ENCODE data around the gene IL5RA.

Gene IL5RA

GRCh38 chr3:3105815-3106214 lies 4.4 kb downstream of the IL5RA start:
- Histone ChIP-seq H4K5ac (ENCODE audit: low read length) (no peak overlapping the region), H4K8ac (ENCODE audit: low read depth, low read length) (no peak overlapping the region), H3K4me1 (ENCODE audit: control insufficient read depth, low read depth, low read length) (peaks cover 7% of the 10 kb centered on the region), H3K79me2 (ENCODE audit: control insufficient read depth, insufficient read depth, low read length) (no peaks in the 10 kb centered on the region), H3K36me3 (ENCODE audit: control insufficient read depth, insufficient read depth, low read length) (no peaks in the 10 kb centered on the region), H3K27ac (ENCODE audit: low read depth, low read length) (no peak overlapping the region), H3K4ac (ENCODE audit: low read depth, low read length) (no peak overlapping the region), H2AK5ac (ENCODE audit: low read length) (no peak overlapping the region), H3K27me3 (ENCODE audit: insufficient read depth, low read length, poor library complexity) (no peaks in the 10 kb centered on the region), H3K9ac (ENCODE audit: low read length) (no peak overlapping the region), H3K18ac (ENCODE audit: low read length) (no peak overlapping the region), H3K4me3 (ENCODE audit: low read length) (no peak overlapping the region), H2BK120ac (ENCODE audit: low read depth, low read length) (no peak overlapping the region), H3K4me2 (ENCODE audit: low read length) (no peak overlapping the region), H3K79me1 (ENCODE audit: low read length) (no peaks in the 10 kb centered on the region), H2BK5ac (ENCODE audit: low read length) (no peak overlapping the region), H2BK15ac (replicated peaks; ENCODE audit: low read depth) (no peak overlapping the region), H3K56ac (ENCODE audit: low read length) (no peak overlapping the region), H3K23ac (ENCODE audit: low read length) (no peak overlapping the region)
- whole genome bisulfite sequencing (ENCODE audit: extremely low coverage, insufficient coverage, low lambda C conversion rate), result no CpG with 5 or more reads among the region's 4 CpGs
- DNase-seq, result no peak

DNA sequence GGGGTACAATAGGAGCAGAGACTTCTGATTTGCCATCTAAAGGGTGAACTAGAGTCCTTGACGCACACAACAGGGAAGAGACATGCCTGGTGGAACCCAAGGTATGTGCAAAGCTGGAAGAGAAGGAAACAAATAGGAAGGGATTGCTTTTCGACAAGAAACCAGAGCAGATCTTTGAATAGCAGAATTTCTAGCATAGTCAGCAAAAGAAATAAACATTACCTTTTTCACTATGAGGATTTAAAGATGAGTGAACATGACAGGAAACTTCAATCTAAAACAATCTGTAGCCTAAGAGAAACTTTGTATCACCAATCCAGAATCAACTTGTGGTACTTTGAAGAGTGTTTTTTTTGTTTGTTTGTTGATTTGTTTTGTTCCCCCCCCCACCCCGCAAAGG lies 4.9 kb downstream of the IL5RA start:
- no peak overlapping the region for H3K18ac ChIP-seq (ENCODE audit: low read length)

DNA sequence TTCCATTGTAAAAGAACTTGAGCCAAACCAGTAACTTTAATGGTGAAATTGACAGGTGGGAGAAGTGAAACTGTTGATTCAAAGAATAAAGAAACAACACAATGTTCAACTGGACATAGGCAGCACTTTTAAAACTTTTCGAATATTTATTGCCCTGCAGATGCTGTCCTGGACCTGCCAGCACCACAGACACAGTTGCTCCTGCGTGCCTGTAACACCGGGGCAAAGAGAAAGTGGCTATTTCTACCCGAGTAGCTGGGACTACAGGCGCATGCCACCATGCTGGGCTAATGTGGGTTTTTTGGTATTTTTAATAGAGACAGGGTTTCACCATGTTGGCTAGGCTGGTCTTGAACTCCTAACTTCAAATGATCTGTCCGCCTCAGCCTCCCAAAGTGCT lies 7.4 kb downstream of the IL5RA start:
- Histone ChIP-seq H2BK5ac (ENCODE audit: low read length) (no peak overlapping the region), H3K36me3 (ENCODE audit: control insufficient read depth, insufficient read depth, low read length) (no peaks in the 10 kb centered on the region), H4K5ac (ENCODE audit: low read length) (no peak overlapping the region), H3K4me1 (ENCODE audit: control insufficient read depth, low read depth, low read length) (no peaks in the 10 kb centered on the region), H2BK120ac (ENCODE audit: low read depth, low read length) (no peak overlapping the region), H3K4me2 (ENCODE audit: low read length) (no peak overlapping the region), H3K4me3 (ENCODE audit: low read length) (no peak overlapping the region), H3K18ac (ENCODE audit: low read length) (no peak overlapping the region), H3K27me3 (ENCODE audit: insufficient read depth, low read length, poor library complexity) (no peaks in the 10 kb centered on the region), H3K27ac (ENCODE audit: low read depth, low read length) (no peak overlapping the region), H3K79me1 (ENCODE audit: low read length) (no peaks in the 10 kb centered on the region), H3K23ac (ENCODE audit: low read length) (no peak overlapping the region), H3K4ac (ENCODE audit: low read depth, low read length) (no peak overlapping the region), H2AK5ac (ENCODE audit: low read length) (no peak overlapping the region), H4K8ac (ENCODE audit: low read depth, low read length) (no peak overlapping the region), H3K9ac (ENCODE audit: low read length) (no peak overlapping the region), H3K79me2 (ENCODE audit: control insufficient read depth, insufficient read depth, low read length) (no peaks in the 10 kb centered on the region), H3K56ac (ENCODE audit: low read length) (no peak overlapping the region), H2BK15ac (replicated peaks; ENCODE audit: low read depth) (no peak overlapping the region)
- no CpG with 5 or more reads among the region's 6 CpGs for WGBS (ENCODE audit: extremely low coverage, insufficient coverage, low lambda C conversion rate)
- DNase-seq, result no peak

More for the DNA sequence above, 4.9 kb downstream of the IL5RA start:
- WGBS (ENCODE audit: extremely low coverage, insufficient coverage, low lambda C conversion rate), result no CpG with 5 or more reads among the region's 3 CpGs
- H4K5ac ChIP-seq (ENCODE audit: low read length), result no peak overlapping the region
- H3K4me2 ChIP-seq (ENCODE audit: low read length), result no peak overlapping the region
- no peaks in the 10 kb centered on the region for H3K36me3 ChIP-seq (ENCODE audit: control insufficient read depth, insufficient read depth, low read length)
- H2BK5ac ChIP-seq (ENCODE audit: low read length), result no peak overlapping the region
- no peak overlapping the region for H3K56ac ChIP-seq (ENCODE audit: low read length)
- H3K27ac ChIP-seq (ENCODE audit: low read depth, low read length), result no peak overlapping the region
- no peak overlapping the region for H3K9ac ChIP-seq (ENCODE audit: low read length)
- no peaks in the 10 kb centered on the region for H3K79me1 ChIP-seq (ENCODE audit: low read length)
- H2AK5ac ChIP-seq (ENCODE audit: low read length), result no peak overlapping the region
- H3K4ac ChIP-seq (ENCODE audit: low read depth, low read length), result no peak overlapping the region
- H3K79me2 ChIP-seq (ENCODE audit: control insufficient read depth, insufficient read depth, low read length), result no peaks in the 10 kb centered on the region
- no peak overlapping the region for H4K8ac ChIP-seq (ENCODE audit: low read depth, low read length)
- no peak overlapping the region for H3K4me3 ChIP-seq (ENCODE audit: low read length)
- no peak overlapping the region for H2BK120ac ChIP-seq (ENCODE audit: low read depth, low read length)
- H3K23ac ChIP-seq (ENCODE audit: low read length), result no peak overlapping the region
- H3K4me1 ChIP-seq (ENCODE audit: control insufficient read depth, low read depth, low read length), result peaks cover 4% of the 10 kb centered on the region
- H3K27me3 ChIP-seq (ENCODE audit: insufficient read depth, low read length, poor library complexity), result no peaks in the 10 kb centered on the region
- no peak overlapping the region for H2BK15ac ChIP-seq (replicated peaks; ENCODE audit: low read depth)
- no peak for DNase-seq

GRCh38 chr3:3101660-3102458 lies 8.3 kb downstream of the IL5RA start:
- no peak overlapping the region for H3K4ac ChIP-seq (ENCODE audit: low read depth, low read length)
- H3K27ac ChIP-seq (ENCODE audit: low read depth, low read length), result no peak overlapping the region
- H3K9ac ChIP-seq (ENCODE audit: low read length), result no peak overlapping the region
- H3K4me1 ChIP-seq (ENCODE audit: control insufficient read depth, low read depth, low read length), result no peaks in the 10 kb centered on the region
- no peak for DNase-seq
- no peaks in the 10 kb centered on the region for H3K36me3 ChIP-seq (ENCODE audit: control insufficient read depth, insufficient read depth, low read length)
- no peak overlapping the region for H3K56ac ChIP-seq (ENCODE audit: low read length)
- H3K4me2 ChIP-seq (ENCODE audit: low read length), result no peak overlapping the region
- H3K4me3 ChIP-seq (ENCODE audit: low read length), result no peak overlapping the region
- no CpG with 5 or more reads among the region's 6 CpGs for WGBS (ENCODE audit: extremely low coverage, insufficient coverage, low lambda C conversion rate)
- H3K79me1 ChIP-seq (ENCODE audit: low read length), result no peaks in the 10 kb centered on the region
- no peak overlapping the region for H4K5ac ChIP-seq (ENCODE audit: low read length)
- H3K27me3 ChIP-seq (ENCODE audit: insufficient read depth, low read length, poor library complexity), result no peaks in the 10 kb centered on the region
- H3K23ac ChIP-seq (ENCODE audit: low read length), result no peak overlapping the region
- no peak overlapping the region for H2BK5ac ChIP-seq (ENCODE audit: low read length)
- H3K79me2 ChIP-seq (ENCODE audit: control insufficient read depth, insufficient read depth, low read length), result no peaks in the 10 kb centered on the region
- no peak overlapping the region for H3K18ac ChIP-seq (ENCODE audit: low read length)
- no peak overlapping the region for H2BK15ac ChIP-seq (replicated peaks; ENCODE audit: low read depth)
- H2BK120ac ChIP-seq (ENCODE audit: low read depth, low read length), result no peak overlapping the region
- H4K8ac ChIP-seq (ENCODE audit: low read depth, low read length), result no peak overlapping the region
- H2AK5ac ChIP-seq (ENCODE audit: low read length), result no peak overlapping the region

DNA sequence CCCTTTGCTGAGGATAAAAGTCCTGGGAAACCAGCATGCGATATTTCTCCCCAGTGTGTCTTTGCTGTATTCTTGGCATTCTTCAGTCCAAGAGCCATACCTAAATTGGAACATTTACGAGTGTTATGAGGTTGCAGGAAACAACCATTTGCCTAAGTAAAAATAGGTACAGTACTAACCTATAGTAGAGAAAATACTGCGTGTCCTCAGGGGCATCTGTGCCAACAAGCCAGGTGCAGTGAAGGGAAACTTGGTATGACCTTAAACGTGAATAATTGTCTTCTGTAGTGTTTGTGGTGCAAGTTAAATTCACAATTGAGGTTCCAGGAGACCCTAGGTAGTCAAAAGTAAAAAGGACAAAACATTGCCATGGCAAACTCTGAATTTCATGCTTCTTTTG lies 12.2 kb downstream of the IL5RA start:
- no CpG with 5 or more reads among the region's 4 CpGs for WGBS (ENCODE audit: extremely low coverage, insufficient coverage, low lambda C conversion rate)
- DNase-seq, result no peak

DNA sequence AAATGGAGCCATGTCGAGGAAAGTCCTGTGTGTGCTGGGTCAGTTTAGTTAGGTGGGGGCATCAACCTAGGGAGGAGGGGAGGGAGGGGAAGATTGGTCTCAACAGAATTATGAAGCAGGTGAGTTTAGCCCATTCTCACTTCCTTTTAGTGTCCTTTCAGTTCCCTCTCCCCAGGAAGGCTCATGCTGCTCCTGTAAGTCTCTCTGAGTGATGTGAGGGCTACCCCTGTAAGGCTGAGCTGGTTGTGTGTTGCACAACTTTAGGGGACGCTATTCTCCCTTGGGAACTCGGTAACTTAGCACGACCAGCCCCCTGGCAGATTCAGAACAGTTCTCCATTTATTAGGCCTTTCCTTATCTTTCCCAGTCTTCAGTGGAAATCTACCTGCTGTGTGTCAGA lies 21.2 kb downstream of the IL5RA start:
- Histone ChIP-seq H3K4me3 (ENCODE audit: low read length) (no peak overlapping the region), H3K4me2 (ENCODE audit: low read length) (no peak overlapping the region), H3K36me3 (ENCODE audit: control insufficient read depth, insufficient read depth, low read length) (no peaks in the 10 kb centered on the region), H3K27me3 (ENCODE audit: insufficient read depth, low read length, poor library complexity) (no peaks in the 10 kb centered on the region), H3K4ac (ENCODE audit: low read depth, low read length) (no peak overlapping the region), H3K27ac (ENCODE audit: low read depth, low read length) (no peak overlapping the region), H3K79me2 (ENCODE audit: control insufficient read depth, insufficient read depth, low read length) (no peaks in the 10 kb centered on the region), H3K4me1 (ENCODE audit: control insufficient read depth, low read depth, low read length) (peaks cover 9% of the 10 kb centered on the region), H3K79me1 (ENCODE audit: low read length) (no peaks in the 10 kb centered on the region), H4K5ac (ENCODE audit: low read length) (no peak overlapping the region), H2BK120ac (ENCODE audit: low read depth, low read length) (no peak overlapping the region), H2BK5ac (ENCODE audit: low read length) (no peak overlapping the region), H4K8ac (ENCODE audit: low read depth, low read length) (no peak overlapping the region), H3K56ac (ENCODE audit: low read length) (no peak overlapping the region), H2AK5ac (ENCODE audit: low read length) (no peak overlapping the region), H3K23ac (ENCODE audit: low read length) (no peak overlapping the region), H3K18ac (ENCODE audit: low read length) (no peak overlapping the region), H2BK15ac (replicated peaks; ENCODE audit: low read depth) (no peak overlapping the region), H3K9ac (ENCODE audit: low read length) (no peak overlapping the region)
- DNase-seq, result no peak
- no CpG with 5 or more reads among the region's 4 CpGs for WGBS (ENCODE audit: extremely low coverage, insufficient coverage, low lambda C conversion rate)

More for the DNA sequence above, 12.2 kb downstream of the IL5RA start:
- H4K5ac ChIP-seq (ENCODE audit: low read length), result no peak overlapping the region
- no peak overlapping the region for H3K18ac ChIP-seq (ENCODE audit: low read length)
- no peak overlapping the region for H2BK15ac ChIP-seq (replicated peaks; ENCODE audit: low read depth)
- H3K27me3 ChIP-seq (ENCODE audit: insufficient read depth, low read length, poor library complexity), result no peaks in the 10 kb centered on the region
- no peak overlapping the region for H3K56ac ChIP-seq (ENCODE audit: low read length)
- H2BK120ac ChIP-seq (ENCODE audit: low read depth, low read length), result no peak overlapping the region
- no peak overlapping the region for H3K4me2 ChIP-seq (ENCODE audit: low read length)
- H3K4me3 ChIP-seq (ENCODE audit: low read length), result no peak overlapping the region
- no peaks in the 10 kb centered on the region for H3K4me1 ChIP-seq (ENCODE audit: control insufficient read depth, low read depth, low read length)
- H3K23ac ChIP-seq (ENCODE audit: low read length), result no peak overlapping the region
- H2AK5ac ChIP-seq (ENCODE audit: low read length), result no peak overlapping the region
- no peak overlapping the region for H3K4ac ChIP-seq (ENCODE audit: low read depth, low read length)
- H3K27ac ChIP-seq (ENCODE audit: low read depth, low read length), result no peak overlapping the region
- H4K8ac ChIP-seq (ENCODE audit: low read depth, low read length), result no peak overlapping the region
- no peaks in the 10 kb centered on the region for H3K79me1 ChIP-seq (ENCODE audit: low read length)
- no peak overlapping the region for H2BK5ac ChIP-seq (ENCODE audit: low read length)
- no peaks in the 10 kb centered on the region for H3K36me3 ChIP-seq (ENCODE audit: control insufficient read depth, insufficient read depth, low read length)
- H3K9ac ChIP-seq (ENCODE audit: low read length), result no peak overlapping the region
- H3K79me2 ChIP-seq (ENCODE audit: control insufficient read depth, insufficient read depth, low read length), result no peaks in the 10 kb centered on the region

All from mesendoderm (in vitro differentiated cells).